Coronary artery (tissue), 2 donors: ENCODE measurements around the gene FCMR.

Experiments
- DNase-seq: peaks from one replicate; pipeline ENCODE4 v3.0.0-alpha.2; 2017; ENCODE audit warnings: low spot score
- H3K27ac ChIP-seq, 2 donors: fragments of 200-600 bp; sonication (generic); one replicate each; pipeline ENCODE4 v1.5.1; 2016 to 2019
- H3K4me3 ChIP-seq: fragments of 200-600 bp; sonication (generic); 2 replicates; pipeline ENCODE4 v1.5.1; 2016; ENCODE audit warnings: mild to moderate bottlenecking, moderate library complexity
- CTCF ChIP-seq: fragments of 200-600 bp; sonication (generic); IDR thresholded peaks from one replicate; pipeline ENCODE4 v1.5.1; 2019; ENCODE audit warnings: antibody characterized with exemption

FCMR gene

GRCh38 chr1:206963740-206964139 is 42.0 kb upstream of the FCMR start:
- DNase-seq, result no peak
- no peak for TF ChIP-seq CTCF

GRCh38 chr1:206963119-206963712 is 41.5 kb upstream of the FCMR start:
- Histone ChIP-seq H3K27ac (no peak overlapping the region), H3K4me3 (no peak overlapping the region)
- no peak for DNase-seq
- TF ChIP-seq CTCF, result no peak

More at GRCh38 chr1:206963740-206964139, 42.0 kb upstream of the FCMR start:
- Histone ChIP-seq H3K27ac (no peak overlapping the region), H3K4me3 (no peak overlapping the region)

- Histone ChIP-seq H3K4me3 (no peak overlapping the region), H3K27ac (no peak overlapping the region)
- DNase-seq, result no peak
- TF ChIP-seq CTCF, result no peak
Measured at GRCh38 chr1:206962272-206962671, 40.5 kb upstream of the FCMR start.

GRCh38 chr1:206961668-206962067 is 39.9 kb upstream of the FCMR start:
- H3K4me3 ChIP-seq, result no peak overlapping the region
- TF ChIP-seq CTCF, result no peak
- DNase-seq, result no peak
- no peak overlapping the region for H3K27ac ChIP-seq

GRCh38 chr1:206960676-206961386 is 39.1 kb upstream of the FCMR start:
- no peak for TF ChIP-seq CTCF
- H3K4me3 ChIP-seq, result no peak overlapping the region
- no peak overlapping the region for H3K27ac ChIP-seq
- DNase-seq, result no peak

GRCh38 chr1:206958144-206958543 is 36.4 kb upstream of the FCMR start:
- DNase-seq, result no peak
- Histone ChIP-seq H3K4me3 (no peak overlapping the region), H3K27ac (no peak overlapping the region)
- no peak for TF ChIP-seq CTCF

- no peak for TF ChIP-seq CTCF
- DNase-seq, result no peak
Measured at GRCh38 chr1:206957639-206958038, 35.9 kb upstream of the FCMR start.

More at GRCh38 chr1:206957639-206958038, 35.9 kb upstream of the FCMR start:
- Histone ChIP-seq H3K27ac (no peak overlapping the region), H3K4me3 (no peak overlapping the region)
